ENCODE results near the gene XRN1.
"Not testable (repeated sequence)": the region's sequence is repeated elsewhere in the genome, so short reads cannot be mapped to it uniquely, and the experiment has no call there.

XRN1 gene

GRCh38 chr3:142434503-142434902, 13.3 kb downstream of the XRN1 start:
- H3K27me3 ChIP-seq (ENCODE audit: insufficient read depth, low read length): no peaks in the 10 kb centered on the region
- H2AFZ ChIP-seq (ENCODE audit: low read length, unreplicated experiment): no peak overlapping the region
- H3K4me3 ChIP-seq (ENCODE audit: low read depth, low read length): no peak overlapping the region
- H3K4me1 ChIP-seq (ENCODE audit: control insufficient read depth, insufficient read depth, low read length, unreplicated experiment): no peaks in the 10 kb centered on the region
- peaks cover 43% of the 10 kb centered on the region for H3K79me2 ChIP-seq (ENCODE audit: control insufficient read depth, insufficient read depth, low read length, unreplicated experiment)
- no peak overlapping the region for H3K27ac ChIP-seq (ENCODE audit: low read depth, low read length)
- peaks cover 3% of the 10 kb centered on the region; the same call in 1 of the 2 replicates for H3K36me3 ChIP-seq (ENCODE audit: insufficient read depth, low read length)

DNA sequence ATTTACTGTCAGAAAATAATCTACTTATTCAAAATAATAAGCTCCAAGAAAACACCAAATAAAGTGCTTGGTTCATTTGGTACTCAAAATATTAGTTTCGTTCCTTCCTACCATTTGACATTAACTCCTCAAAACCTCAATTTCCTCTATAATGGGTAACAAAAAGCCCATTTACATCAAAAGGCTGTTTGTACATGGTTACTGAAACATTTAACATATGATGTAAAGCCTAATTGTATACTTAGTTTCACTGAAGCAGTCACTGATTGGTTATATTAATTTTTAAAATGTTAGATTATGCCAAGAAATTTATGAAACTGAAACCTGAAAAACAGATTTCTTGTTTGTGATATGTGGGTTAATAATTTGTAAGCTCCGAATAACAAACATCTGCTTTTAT, 14.7 kb downstream of the XRN1 start:
- H3K79me2 ChIP-seq (ENCODE audit: control insufficient read depth, insufficient read depth, low read length, unreplicated experiment): peaks cover 33% of the 10 kb centered on the region
- H3K4me1 ChIP-seq (ENCODE audit: control insufficient read depth, insufficient read depth, low read length, unreplicated experiment): no peaks in the 10 kb centered on the region
- no peak overlapping the region for H3K4me3 ChIP-seq (ENCODE audit: low read depth, low read length)
- H2AFZ ChIP-seq (ENCODE audit: low read length, unreplicated experiment): no peak overlapping the region
- H3K36me3 ChIP-seq (ENCODE audit: insufficient read depth, low read length): peaks cover 8% of the 10 kb centered on the region
- no peak overlapping the region for H3K27ac ChIP-seq (ENCODE audit: low read depth, low read length)
- H3K27me3 ChIP-seq (ENCODE audit: insufficient read depth, low read length): no peaks in the 10 kb centered on the region

GRCh38 chr3:142429582-142429981, 18.3 kb downstream of the XRN1 start:
- Histone ChIP-seq H2AFZ (ENCODE audit: low read length, unreplicated experiment) (no peak overlapping the region), H3K4me1 (ENCODE audit: control insufficient read depth, insufficient read depth, low read length, unreplicated experiment) (no peaks in the 10 kb centered on the region), H3K36me3 (ENCODE audit: insufficient read depth, low read length) (peaks cover 8% of the 10 kb centered on the region), H3K27ac (ENCODE audit: low read depth, low read length) (no peak overlapping the region), H3K27me3 (ENCODE audit: insufficient read depth, low read length) (no peaks in the 10 kb centered on the region), H3K79me2 (ENCODE audit: control insufficient read depth, insufficient read depth, low read length, unreplicated experiment) (peaks cover 5% of the 10 kb centered on the region), H3K4me3 (ENCODE audit: low read depth, low read length) (no peak overlapping the region)

- Histone ChIP-seq H3K4me1 (ENCODE audit: control insufficient read depth, insufficient read depth, low read length, unreplicated experiment) (no peaks in the 10 kb centered on the region), H3K36me3 (ENCODE audit: insufficient read depth, low read length) (peaks cover 30% of the 10 kb centered on the region)
Measured at GRCh38 chr3:142424754-142425153, 23.1 kb downstream of the XRN1 start.

GRCh38 chr3:142418926-142419592, 28.8 kb downstream of the XRN1 start:
- H3K79me2 ChIP-seq (ENCODE audit: control insufficient read depth, insufficient read depth, low read length, unreplicated experiment): no peaks in the 10 kb centered on the region
- no peak overlapping the region for H3K4me3 ChIP-seq (ENCODE audit: low read depth, low read length)
- H3K4me1 ChIP-seq (ENCODE audit: control insufficient read depth, insufficient read depth, low read length, unreplicated experiment): no peaks in the 10 kb centered on the region

More at GRCh38 chr3:142424754-142425153, 23.1 kb downstream of the XRN1 start:
- Histone ChIP-seq H3K4me3 (ENCODE audit: low read depth, low read length) (no peak overlapping the region), H3K79me2 (ENCODE audit: control insufficient read depth, insufficient read depth, low read length, unreplicated experiment) (no peaks in the 10 kb centered on the region), H2AFZ (ENCODE audit: low read length, unreplicated experiment) (no peak overlapping the region), H3K27me3 (ENCODE audit: insufficient read depth, low read length) (no peaks in the 10 kb centered on the region), H3K27ac (ENCODE audit: low read depth, low read length) (no peak overlapping the region)

GRCh38 chr3:142417302-142417701, 30.5 kb downstream of the XRN1 start:
- peaks cover 56% of the 10 kb centered on the region for H3K36me3 ChIP-seq (ENCODE audit: insufficient read depth, low read length)
- H2AFZ ChIP-seq (ENCODE audit: low read length, unreplicated experiment): no peak overlapping the region
- no peaks in the 10 kb centered on the region for H3K79me2 ChIP-seq (ENCODE audit: control insufficient read depth, insufficient read depth, low read length, unreplicated experiment)
- no peaks in the 10 kb centered on the region for H3K27me3 ChIP-seq (ENCODE audit: insufficient read depth, low read length)
- H3K27ac ChIP-seq (ENCODE audit: low read depth, low read length): no peak overlapping the region
- H3K4me3 ChIP-seq (ENCODE audit: low read depth, low read length): no peak overlapping the region
- H3K4me1 ChIP-seq (ENCODE audit: control insufficient read depth, insufficient read depth, low read length, unreplicated experiment): no peaks in the 10 kb centered on the region

More at GRCh38 chr3:142418926-142419592, 28.8 kb downstream of the XRN1 start:
- Histone ChIP-seq H3K36me3 (ENCODE audit: insufficient read depth, low read length) (peaks cover 51% of the 10 kb centered on the region), H3K27me3 (ENCODE audit: insufficient read depth, low read length) (no peaks in the 10 kb centered on the region), H2AFZ (ENCODE audit: low read length, unreplicated experiment) (no peak overlapping the region), H3K27ac (ENCODE audit: low read depth, low read length) (no peak overlapping the region)

GRCh38 chr3:142400537-142400936, 47.3 kb downstream of the XRN1 start:
- not testable (repeated sequence) for H3K4me3 ChIP-seq (ENCODE audit: low read depth, low read length); H3K27ac ChIP-seq (ENCODE audit: low read depth, low read length); H3K27me3 ChIP-seq (ENCODE audit: insufficient read depth, low read length); H3K4me1 ChIP-seq (ENCODE audit: control insufficient read depth, insufficient read depth, low read length, unreplicated experiment); H2AFZ ChIP-seq (ENCODE audit: low read length, unreplicated experiment); H3K79me2 ChIP-seq (ENCODE audit: control insufficient read depth, insufficient read depth, low read length, unreplicated experiment)
- H3K36me3 ChIP-seq (ENCODE audit: insufficient read depth, low read length): peaks cover 59% of the 10 kb centered on the region

- Histone ChIP-seq H3K4me3 (ENCODE audit: low read depth, low read length) (no peak overlapping the region), H3K4me1 (ENCODE audit: control insufficient read depth, insufficient read depth, low read length, unreplicated experiment) (no peaks in the 10 kb centered on the region), H3K27ac (ENCODE audit: low read depth, low read length) (no peak overlapping the region), H3K36me3 (ENCODE audit: insufficient read depth, low read length) (peaks cover 63% of the 10 kb centered on the region), H2AFZ (ENCODE audit: low read length, unreplicated experiment) (no peak overlapping the region), H3K79me2 (ENCODE audit: control insufficient read depth, insufficient read depth, low read length, unreplicated experiment) (no peaks in the 10 kb centered on the region), H3K27me3 (ENCODE audit: insufficient read depth, low read length) (no peaks in the 10 kb centered on the region)
Measured at GRCh38 chr3:142394921-142395622, 52.8 kb downstream of the XRN1 start.

- no peak overlapping the region for H2AFZ ChIP-seq (ENCODE audit: low read length, unreplicated experiment)
- no peak overlapping the region for H3K4me3 ChIP-seq (ENCODE audit: low read depth, low read length)
- no peaks in the 10 kb centered on the region for H3K79me2 ChIP-seq (ENCODE audit: control insufficient read depth, insufficient read depth, low read length, unreplicated experiment)
- H3K36me3 ChIP-seq (ENCODE audit: insufficient read depth, low read length): peaks cover 44% of the 10 kb centered on the region
- no peaks in the 10 kb centered on the region for H3K4me1 ChIP-seq (ENCODE audit: control insufficient read depth, insufficient read depth, low read length, unreplicated experiment)
- H3K27ac ChIP-seq (ENCODE audit: low read depth, low read length): no peak overlapping the region
- H3K27me3 ChIP-seq (ENCODE audit: insufficient read depth, low read length): no peaks in the 10 kb centered on the region
Measured at GRCh38 chr3:142385078-142385477, 62.8 kb downstream of the XRN1 start.

DNA sequence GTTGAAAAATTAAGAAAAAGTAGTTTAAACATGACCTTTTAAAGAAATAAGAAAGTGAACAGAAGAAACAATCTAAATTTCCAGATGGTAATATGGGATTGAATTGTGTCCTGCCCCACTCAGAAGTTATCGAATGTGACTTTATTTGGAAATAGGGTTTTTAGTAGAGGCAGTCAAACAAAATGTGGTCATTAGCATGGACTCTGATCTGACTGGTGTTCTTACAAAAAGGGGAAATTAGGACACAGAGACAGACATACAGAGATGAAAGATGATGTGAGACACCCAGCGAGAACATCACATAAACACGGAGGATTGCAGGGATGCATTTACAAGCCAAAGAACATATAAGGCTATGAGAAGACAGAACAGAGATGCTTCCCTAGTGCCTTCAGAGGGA, 73.2 kb downstream of the XRN1 start:
- H3K4me3 ChIP-seq (ENCODE audit: low read depth, low read length): no peak overlapping the region
- H3K27ac ChIP-seq (ENCODE audit: low read depth, low read length): no peak overlapping the region
- peaks cover 30% of the 10 kb centered on the region for H3K36me3 ChIP-seq (ENCODE audit: insufficient read depth, low read length)
- H3K4me1 ChIP-seq (ENCODE audit: control insufficient read depth, insufficient read depth, low read length, unreplicated experiment): no peaks in the 10 kb centered on the region
- no peaks in the 10 kb centered on the region for H3K27me3 ChIP-seq (ENCODE audit: insufficient read depth, low read length)
- H2AFZ ChIP-seq (ENCODE audit: low read length, unreplicated experiment): no peak overlapping the region
- no peaks in the 10 kb centered on the region for H3K79me2 ChIP-seq (ENCODE audit: control insufficient read depth, insufficient read depth, low read length, unreplicated experiment)

DNA sequence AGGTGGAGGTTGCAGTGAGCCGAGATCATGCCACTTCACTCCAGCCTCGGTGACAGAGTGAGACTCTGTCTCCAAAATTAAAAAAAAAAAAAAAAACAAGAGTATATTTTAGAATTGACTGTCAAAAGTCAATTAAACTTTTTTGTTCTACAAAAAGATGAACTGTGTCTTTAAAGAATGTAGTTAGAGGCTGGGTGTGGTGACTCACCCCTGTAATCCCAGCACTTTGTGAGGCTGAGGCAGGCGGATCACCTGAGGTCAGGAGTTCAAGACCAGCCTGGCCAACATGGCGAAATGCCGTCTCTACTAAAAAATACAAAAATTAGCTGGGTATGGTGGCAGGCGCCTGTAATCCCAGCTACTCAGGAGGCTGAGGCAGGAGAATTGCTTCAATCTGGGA, 78.3 kb downstream of the XRN1 start:
- H3K36me3 ChIP-seq (ENCODE audit: insufficient read depth, low read length): peaks cover 21% of the 10 kb centered on the region

More for the DNA sequence above, 78.3 kb downstream of the XRN1 start:
- H3K4me3 ChIP-seq (ENCODE audit: low read depth, low read length); H3K79me2 ChIP-seq (ENCODE audit: control insufficient read depth, insufficient read depth, low read length, unreplicated experiment); H3K27me3 ChIP-seq (ENCODE audit: insufficient read depth, low read length); H3K27ac ChIP-seq (ENCODE audit: low read depth, low read length); H3K4me1 ChIP-seq (ENCODE audit: control insufficient read depth, insufficient read depth, low read length, unreplicated experiment); H2AFZ ChIP-seq (ENCODE audit: low read length, unreplicated experiment): not testable (repeated sequence)
